Endothelial cell of umbilical vein (primary cell): ENCODE measurements around the gene MBOAT1. TPM values are rescaled to one million over a fixed set of nuclear protein-coding genes. Genes with fewer than 3 reads are reported as not detected.

Experiments used
- BruUV-seq: library from RNA; stranded (reverse); fragments of 400-500 nt; replicated peaks from 2 replicates; lab custom pipeline; 2021; lab: Mats Ljungman, UMichigan
- CTCF ChIA-PET: fragments of 300-600, 350-600 bp; sonication (Branson Sonifier 250); formaldehyde crosslinking; loops from one replicate; lab custom pipeline; 2021; ENCODE audit warnings: antibody characterized with exemption, inconsistent platforms; lab: Charles Lee
- POLR2A ChIA-PET: fragments of 300-600, 350-600 bp; sonication (Branson Sonifier 250); formaldehyde crosslinking; loops from one replicate; lab custom pipeline; 2021; ENCODE audit warnings: antibody characterized with exemption, inconsistent platforms; lab: Charles Lee
- DNase-seq: peaks from one replicate; pipeline ENCODE4 v3.0.0-alpha.2; 2011; ENCODE audit warnings: low read depth, low spot score
- FAIRE-seq: peaks from 2 replicates; lab custom pipeline; 2011; peaks lifted over from hg19 to GRCh38; lab: Jason Lieb, UNC
- H2AFZ ChIP-seq: 2 replicates; pipeline ENCODE4 v1.6.0; 2012; ENCODE audit warnings: low read depth, low read length, control low read depth, inconsistent platforms
- H3K27ac ChIP-seq: 2 replicates; pipeline ENCODE4 v1.5.1; 2011; ENCODE audit warnings: low read depth, mild to moderate bottlenecking, control low read depth, low read length, moderate library complexity; ENCODE audit not compliant: insufficient read depth
- H3K27me3 ChIP-seq, 2 experiments: 2 replicates each; pipeline versions ENCODE4 v1.6.0 to v1.6.1; 2011; ENCODE audit warnings: low read length in 2 of 2, mixed read lengths in 1 of 2; ENCODE audit not compliant: control insufficient read depth in 2 of 2, insufficient read depth in 2 of 2
- H3K36me3 ChIP-seq, 2 experiments: 2 replicates in 1 of 2; 3 replicates in 1 of 2; pipeline ENCODE4 v1.5.1; 2011; ENCODE audit warnings: low read length in 2 of 2, mild to moderate bottlenecking in 1 of 2, moderate library complexity in 1 of 2; ENCODE audit not compliant: control insufficient read depth in 2 of 2, insufficient read depth in 2 of 2; ENCODE audit errors: extremely low read depth in 1 of 2
- H3K4me1 ChIP-seq: 3 replicates; pipeline ENCODE4 v1.5.1; 2011; ENCODE audit warnings: mild to moderate bottlenecking, low read length; ENCODE audit not compliant: control insufficient read depth, insufficient read depth; ENCODE audit errors: extremely low read depth
- H3K4me2 ChIP-seq: 2 replicates; pipeline ENCODE4 v1.6.1; 2011; ENCODE audit warnings: low read length, control low read depth, mixed read lengths; ENCODE audit not compliant: insufficient read depth
- H3K4me3 ChIP-seq, 3 experiments: fragments of 200-600 bp in 1 of 3; sonication (generic), shearing (Covaris generic) in 1 of 3; replicated peaks in 1 of 3; 2 replicates each; pipeline ENCODE4 v1.5.1; 2011 to 2016; ENCODE audit warnings: control low read depth in 3 of 3, low read length in 3 of 3, mild to moderate bottlenecking in 2 of 3, inconsistent platforms in 1 of 3, low read depth in 1 of 3, moderate library complexity in 1 of 3; ENCODE audit not compliant: insufficient read depth in 1 of 3
- H3K79me2 ChIP-seq: 2 replicates; pipeline ENCODE4 v1.6.0; 2012; ENCODE audit warnings: low read length, inconsistent platforms; ENCODE audit not compliant: control insufficient read depth, insufficient read depth
- H3K9ac ChIP-seq: replicated peaks from 2 replicates; pipeline ENCODE3; 2011; ENCODE audit warnings: low read length, control low read depth; ENCODE audit not compliant: insufficient read depth; ENCODE audit errors: extremely low read depth
- H3K9me1 ChIP-seq: replicated peaks from 3 replicates; pipeline ENCODE4 v1.6.0; 2011; ENCODE audit warnings: mild to moderate bottlenecking, low read length; ENCODE audit not compliant: control insufficient read depth, insufficient read depth; ENCODE audit errors: extremely low read depth
- H3K9me3 ChIP-seq: replicated peaks from 2 replicates; pipeline ENCODE4 v1.5.1; 2012; ENCODE audit warnings: low read length, inconsistent platforms; ENCODE audit not compliant: control insufficient read depth, insufficient read depth
- H4K20me1 ChIP-seq: replicated peaks from 2 replicates; pipeline ENCODE3; 2011; ENCODE audit warnings: mild to moderate bottlenecking, low read length; ENCODE audit not compliant: control insufficient read depth, insufficient read depth; ENCODE audit errors: extremely low read depth
- EZH2 ChIP-seq: IDR thresholded peaks from 2 replicates; pipeline ENCODE4 v1.6.1; 2012; ENCODE audit warnings: borderline replicate concordance, low read depth, mild to moderate bottlenecking, moderate library complexity, low read length, inconsistent platforms; ENCODE audit not compliant: severe bottlenecking
- FOS ChIP-seq: IDR thresholded peaks from 2 replicates; pipeline ENCODE4 v1.6.1; 2011; ENCODE audit warnings: mild to moderate bottlenecking, low read length, moderate library complexity, borderline replicate concordance; ENCODE audit not compliant: insufficient read depth
- GATA2 ChIP-seq: IDR thresholded peaks from 2 replicates; pipeline ENCODE4 v1.7.0; 2011; ENCODE audit warnings: low read depth, mild to moderate bottlenecking, moderate library complexity, mixed read lengths, low read length; ENCODE audit not compliant: insufficient read length, insufficient read depth
- JUN ChIP-seq: IDR thresholded peaks from 2 replicates; pipeline ENCODE4 v1.6.1; 2011; ENCODE audit warnings: borderline replicate concordance, low read depth; ENCODE audit not compliant: insufficient read length, insufficient read depth
- MAX ChIP-seq: IDR thresholded peaks from 2 replicates; pipeline ENCODE4 v1.6.1; 2011; ENCODE audit not compliant: insufficient read depth, insufficient read length
- POLR2A ChIP-seq: IDR thresholded peaks from 2 replicates; pipeline ENCODE4 v1.6.1; 2012; ENCODE audit warnings: low read depth, mild to moderate bottlenecking, control low read depth, low read length
- POLR2AphosphoS5 ChIP-seq: IDR thresholded peaks from 2 replicates; pipeline ENCODE4 v1.6.1; 2012; ENCODE audit warnings: low read depth, mild to moderate bottlenecking, control low read depth, low read length, moderate library complexity; ENCODE audit not compliant: insufficient read depth
- dilution Hi-C: fragments of 300-500 bp; cut with MboI; formaldehyde crosslinking; loops from one replicate; pipeline ENCODE4 v1.15.0; 2019; ENCODE audit warnings: low sequenced_read_pairs; ENCODE audit not compliant: extremely low pct_ligation_motif_present
- intact Hi-C: fragments of 100-400 bp; cut with micrococcal nuclease; formaldehyde crosslinking; loops from one replicate; pipeline ENCODE4 v1.10.0; 2022
- polyA plus RNA-seq, 4 experiments: library from polyadenylated mRNA; depleted of rRNA in 3 of 4; stranded (reverse) in 3 of 4; unstranded in 1 of 4; fragments of >200 nt; gene quantifications; 2 replicates each; pipeline versions ENCODE4 v1.2.1 to v1.2.3, GENCODE V29; 2011 to 2012; ENCODE audit warnings: missing spikeins in 1 of 4
- total RNA-seq: library from RNA; stranded (reverse); gene quantifications from 2 replicates; pipeline ENCODE4 v1.2.3, GENCODE V29; 2021
- TF ChIP-seq, protein P1 (sequence below), 2 donors: IDR thresholded peaks; 1 replicate in 1 of 2; 2 replicates in 1 of 2; pipeline ENCODE4 v1.5.1; 2011; ENCODE audit warnings: low read length in 2 of 2, mild to moderate bottlenecking in 2 of 2, moderate library complexity in 2 of 2, control low read depth in 1 of 2, inconsistent platforms in 1 of 2, low read depth in 1 of 2; ENCODE audit not compliant: insufficient read depth in 1 of 2; ENCODE audit errors: extremely low read depth in 1 of 2

The MBOAT1 gene
- total and polyA plus RNA-seq, 2 donors (not counting 3 experiments of a cell fraction or from before 2014, with no cell fraction given), result 2.1 to 5.4 TPM

DNA sequence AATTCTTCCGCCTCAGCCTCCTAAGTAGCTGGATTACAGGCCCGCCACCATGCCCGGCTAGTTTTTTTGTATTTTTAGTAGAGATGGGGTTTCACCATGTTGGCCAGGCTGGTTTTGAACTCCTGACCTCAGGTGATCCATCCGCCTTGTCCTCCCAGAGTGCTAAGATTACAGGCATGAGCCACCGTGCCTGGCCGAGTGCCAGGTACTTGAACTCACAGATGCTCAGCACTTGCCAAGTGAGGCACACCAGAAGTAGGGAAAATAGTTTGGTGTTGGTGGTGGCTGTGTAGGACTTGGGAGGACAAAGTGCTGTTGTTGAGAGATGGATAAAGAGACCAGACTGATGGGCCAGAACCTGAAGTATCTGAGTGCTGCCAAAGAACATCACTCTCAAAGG lies 40.0 kb upstream of the MBOAT1 start:
- no peak overlapping the region for H3K27ac ChIP-seq
- no peaks in the 10 kb centered on the region for H4K20me1 ChIP-seq
- intact Hi-C loops, result no loop called here
- H3K4me2 ChIP-seq, result no peak overlapping the region
- H3K9me1 ChIP-seq, result no peaks in the 10 kb centered on the region
- TF ChIP-seq POLR2AphosphoS5 (no peak), MAX (no peak), EZH2 (no peak), POLR2A (no peak), JUN (no peak), GATA2 (no peak), FOS (no peak)
- TF ChIP-seq, protein P1, sequence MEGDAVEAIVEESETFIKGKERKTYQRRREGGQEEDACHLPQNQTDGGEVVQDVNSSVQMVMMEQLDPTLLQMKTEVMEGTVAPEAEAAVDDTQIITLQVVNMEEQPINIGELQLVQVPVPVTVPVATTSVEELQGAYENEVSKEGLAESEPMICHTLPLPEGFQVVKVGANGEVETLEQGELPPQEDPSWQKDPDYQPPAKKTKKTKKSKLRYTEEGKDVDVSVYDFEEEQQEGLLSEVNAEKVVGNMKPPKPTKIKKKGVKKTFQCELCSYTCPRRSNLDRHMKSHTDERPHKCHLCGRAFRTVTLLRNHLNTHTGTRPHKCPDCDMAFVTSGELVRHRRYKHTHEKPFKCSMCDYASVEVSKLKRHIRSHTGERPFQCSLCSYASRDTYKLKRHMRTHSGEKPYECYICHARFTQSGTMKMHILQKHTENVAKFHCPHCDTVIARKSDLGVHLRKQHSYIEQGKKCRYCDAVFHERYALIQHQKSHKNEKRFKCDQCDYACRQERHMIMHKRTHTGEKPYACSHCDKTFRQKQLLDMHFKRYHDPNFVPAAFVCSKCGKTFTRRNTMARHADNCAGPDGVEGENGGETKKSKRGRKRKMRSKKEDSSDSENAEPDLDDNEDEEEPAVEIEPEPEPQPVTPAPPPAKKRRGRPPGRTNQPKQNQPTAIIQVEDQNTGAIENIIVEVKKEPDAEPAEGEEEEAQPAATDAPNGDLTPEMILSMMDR (IDR thresholded peaks at IDR 0.05; ENCODE audit: extremely low read depth in 1 of 2, insufficient read depth in 1 of 2, low read depth in 1 of 2, low read length in 2 of 2), result no peak
- no peaks in the 10 kb centered on the region for H3K4me1 ChIP-seq
- CTCF ChIA-PET, result no interaction called here
- no peak for DNase-seq
- peaks cover 0 to 3% of the 10 kb centered on the region in 2 experiments for H3K27me3 ChIP-seq
- H3K79me2 ChIP-seq, result no peaks in the 10 kb centered on the region
- no peak overlapping the region for H2AFZ ChIP-seq
- POLR2A ChIA-PET, result no interaction called here
- H3K9ac ChIP-seq, result no peak overlapping the region
- FAIRE-seq, result no peak
- no TSS peak for BruUV-seq
- dilution Hi-C loops, result no loop called here
- no peak overlapping the region for H3K4me3 ChIP-seq
- no peaks in the 10 kb centered on the region for H3K9me3 ChIP-seq
- no peaks in the 10 kb centered on the region for H3K36me3 ChIP-seq
